ENCODE measurements around the gene CPNE6.

The CPNE6 gene

DNA sequence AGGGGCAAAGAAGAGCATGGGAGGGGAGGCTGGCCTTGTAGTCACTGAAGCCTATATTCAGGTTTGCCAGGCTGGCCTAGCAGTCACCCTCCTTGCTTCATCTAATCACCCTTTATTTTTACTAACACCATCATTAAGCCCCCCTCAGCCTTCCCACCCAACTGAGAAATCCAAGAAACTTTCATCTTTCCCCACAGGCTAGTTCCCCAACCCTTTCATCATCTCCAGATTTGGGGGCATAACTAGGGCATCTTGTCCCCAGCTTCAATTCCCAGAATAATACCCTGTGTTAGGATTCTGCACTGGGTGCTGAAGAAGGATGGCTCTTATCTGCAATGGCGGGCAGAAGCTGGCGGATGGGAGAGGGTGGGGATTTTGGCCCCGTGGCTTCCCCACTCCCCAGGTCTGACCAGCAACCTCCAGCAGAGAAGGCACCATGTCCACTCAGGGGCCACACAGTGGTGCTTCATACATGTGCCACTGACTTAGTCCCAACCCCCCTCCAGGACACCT is 29.7 kb downstream of the CPNE6 start:
- Histone ChIP-seq H3K9me3 (ENCODE audit: control insufficient read depth, insufficient read depth, low read depth, low read length) (no peaks in the 10 kb centered on the region), H3K36me3 (ENCODE audit: control insufficient read depth in 2 of 2, insufficient read depth in 1 of 2, low read length in 2 of 2) (peaks cover 0 to 59% of the 10 kb centered on the region in 2 experiments; a peak in 2 of 3 replicates), H3K4me3 (ENCODE audit: low read depth, low read length) (no peak overlapping the region), H3K4me1 (ENCODE audit: control insufficient read depth, insufficient read depth, low read length) (no peaks in the 10 kb centered on the region), H3K27ac (ENCODE audit: extremely low read depth, low read depth, low read length) (no peak overlapping the region)
- ChIA-PET CTCF (interaction anchor here (1.6 to 2.1 kb wide), 2 partner anchors 8 to 60 kb away, joined by 7 to 13 read pairs; partner anchors contain the start of gene IRF9), POLR2A (interaction anchor here (1.6 kb wide), 1 partner anchor 14 kb away, joined by 4 read pairs; the partner anchor contains the start of genes DCAF11 and NRL)
- no peak for TF ChIP-seq KLF8 (tag by site-specific recombination; IDR thresholded peaks at IDR 0.05)

DNA sequence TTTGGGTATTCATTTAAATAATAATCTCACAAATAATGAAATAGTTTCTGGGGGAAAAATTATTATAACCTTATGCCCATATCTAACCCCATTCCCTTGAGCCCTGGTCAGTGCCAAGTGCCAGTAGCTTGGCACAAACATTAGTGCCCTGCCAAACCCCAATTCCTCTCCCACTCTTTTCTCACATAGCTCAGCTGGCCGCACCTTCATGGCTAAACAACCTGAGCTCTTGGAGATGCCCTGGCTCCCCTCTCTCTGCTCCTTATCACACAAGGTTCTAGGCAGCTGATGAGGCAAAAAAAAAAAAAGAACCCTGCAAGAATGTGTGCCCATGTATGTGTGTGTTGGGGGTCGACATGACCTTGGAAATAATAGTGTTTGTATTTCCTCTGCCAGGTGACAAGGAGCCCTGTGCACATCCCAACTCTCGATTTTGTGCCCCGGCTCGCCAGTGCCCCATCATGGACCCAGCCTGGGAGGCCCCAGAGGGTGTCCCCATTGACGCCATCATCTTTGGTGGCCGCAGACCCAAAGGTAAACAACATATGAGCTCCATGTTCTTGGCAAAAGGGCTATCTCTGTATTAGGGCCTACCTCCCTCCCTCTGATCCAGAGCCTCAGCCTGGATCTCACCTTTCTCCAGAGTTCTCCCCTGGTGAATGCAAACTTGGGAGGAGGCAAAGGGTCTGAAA is 31.1 kb downstream of the CPNE6 start:
- H3K4me3 ChIP-seq (ENCODE audit: low read depth, low read length): no peak overlapping the region
- no peak overlapping the region for H3K27ac ChIP-seq (ENCODE audit: extremely low read depth, low read depth, low read length)
- TF ChIP-seq SP7 (tag by site-specific recombination; IDR thresholded peaks at IDR 0.05): no peak
- TF ChIP-seq HIC1 (tag by site-specific recombination; IDR thresholded peaks at IDR 0.05): no peak
- TF ChIP-seq ZNF292 (tag by site-specific recombination; IDR thresholded peaks at IDR 0.05; ENCODE audit: borderline replicate concordance, low read depth): no peak
- H3K9me3 ChIP-seq (ENCODE audit: control insufficient read depth, insufficient read depth, low read depth, low read length): no peaks in the 10 kb centered on the region
- peaks cover 0 to 53% of the 10 kb centered on the region in 2 experiments; a peak in 2 of 3 replicates for H3K36me3 ChIP-seq (ENCODE audit: control insufficient read depth in 2 of 2, insufficient read depth in 1 of 2, low read length in 2 of 2)
- POLR2A ChIA-PET: interaction anchor here (0.7 to 1.9 kb wide), 5 partner anchors 8 to 1109 kb away, joined by 3 to 14 read pairs (median 3); partner anchors contain the start of genes DCAF11 and PCK2
- H3K4me1 ChIP-seq (ENCODE audit: control insufficient read depth, insufficient read depth, low read length): no peaks in the 10 kb centered on the region
- CTCF ChIA-PET: interaction anchor here (0.7 to 8.9 kb wide), 3 partner anchors 9 to 22 kb away, joined by 3 to 145 read pairs (median 6); partner anchors contain the start of gene PCK2

GRCh38 chr14:24103451-24103850 is 32.1 kb downstream of the CPNE6 start:
- Histone ChIP-seq H3K4me3 (ENCODE audit: low read depth, low read length) (no peak overlapping the region), H3K27ac (ENCODE audit: extremely low read depth, low read depth, low read length) (no peak overlapping the region), H3K9me3 (ENCODE audit: control insufficient read depth, insufficient read depth, low read depth, low read length) (no peaks in the 10 kb centered on the region), H3K4me1 (ENCODE audit: control insufficient read depth, insufficient read depth, low read length) (no peaks in the 10 kb centered on the region), H3K36me3 (ENCODE audit: control insufficient read depth in 2 of 2, insufficient read depth in 1 of 2, low read length in 2 of 2) (peaks cover 0 to 47% of the 10 kb centered on the region in 2 experiments; a peak in 2 of 3 replicates)
- ChIA-PET CTCF (interaction anchor here (7.5 to 8.9 kb wide), 2 partner anchors 10 to 46 kb away, joined by 145 to 163 read pairs; partner anchors contain the start of gene PCK2), POLR2A (interaction anchor here (1.8 to 1.9 kb wide), 2 partner anchors 9 to 11 kb away, joined by 7 to 14 read pairs; partner anchors contain the start of genes DCAF11, NRL and PCK2)
- no peak for TF ChIP-seq ZNF335 (tag by site-specific recombination; conservative IDR thresholded peaks at IDR 0.05)
- no peak for TF ChIP-seq ZNF266 (tag by site-specific recombination; IDR thresholded peaks at IDR 0.05; ENCODE audit: low read depth)
- TF ChIP-seq KLF1 (tag by site-specific recombination; IDR thresholded peaks at IDR 0.05): no peak
- no peak for TF ChIP-seq ZFP37 (tag by site-specific recombination; IDR thresholded peaks at IDR 0.05)
- TF ChIP-seq BCL11A (tag by site-specific recombination; IDR thresholded peaks at IDR 0.05; ENCODE audit: low read depth): no peak
- TF ChIP-seq MEIS1 (CRISPR knock-in tag; IDR thresholded peaks at IDR 0.05; ENCODE audit: borderline replicate concordance): no peak
- TF ChIP-seq ZFP69B (tag by site-specific recombination; IDR thresholded peaks at IDR 0.05): no peak
- no peak for TF ChIP-seq ZBTB48 (tag by site-specific recombination; IDR thresholded peaks at IDR 0.05)
- no peak for TF ChIP-seq GLI4 (tag by site-specific recombination; IDR thresholded peaks at IDR 0.05)
- no peak for TF ChIP-seq ZNF157 (tag by site-specific recombination; IDR thresholded peaks at IDR 0.05)

All from HEK293 (cell line).